Measurements from ENCODE around the gene CKMT1A.

CKMT1A gene

DNA sequence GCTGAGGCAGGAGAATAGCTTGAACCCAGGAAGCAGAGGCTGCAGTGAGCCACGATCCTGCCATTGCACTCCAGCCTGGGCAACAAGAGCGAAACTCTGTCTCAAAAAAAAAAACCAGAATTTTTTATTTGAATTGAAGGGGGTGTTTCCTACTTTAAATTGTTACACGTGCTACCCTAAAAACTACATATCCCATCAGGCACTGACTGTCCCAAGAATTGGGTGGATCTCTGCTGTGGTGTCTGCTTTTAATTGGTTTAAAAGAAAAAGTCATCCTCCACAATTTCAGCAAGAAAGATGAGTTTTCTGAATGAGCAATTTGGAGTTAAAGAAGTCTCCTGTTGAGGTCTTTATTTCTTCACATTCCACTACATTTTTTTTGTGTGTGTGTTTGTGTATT lies 54.7 kb downstream of the CKMT1A start:
- TF ChIP-seq CTBP1 (IDR thresholded peaks at IDR 0.05; ENCODE audit: borderline replicate concordance): no peak
- no peak for TF ChIP-seq ZNF384 (IDR thresholded peaks at IDR 0.05)
- no peak for TF ChIP-seq HDGF (IDR thresholded peaks at IDR 0.05; ENCODE audit: borderline replicate concordance)
- TF ChIP-seq TARDBP (IDR thresholded peaks at IDR 0.05): no peak
- TF ChIP-seq L3MBTL2 (conservative IDR thresholded peaks at IDR 0.05): no peak
- TF ChIP-seq FOXA1 (IDR thresholded peaks at IDR 0.05): no peak
- no peak for TF ChIP-seq FOXM1 (IDR thresholded peaks at IDR 0.05; ENCODE audit: borderline replicate concordance)
- TF ChIP-seq BHLHE40 (IDR thresholded peaks at IDR 0.05; ENCODE audit: borderline replicate concordance): no peak
- TF ChIP-seq, protein P1, sequence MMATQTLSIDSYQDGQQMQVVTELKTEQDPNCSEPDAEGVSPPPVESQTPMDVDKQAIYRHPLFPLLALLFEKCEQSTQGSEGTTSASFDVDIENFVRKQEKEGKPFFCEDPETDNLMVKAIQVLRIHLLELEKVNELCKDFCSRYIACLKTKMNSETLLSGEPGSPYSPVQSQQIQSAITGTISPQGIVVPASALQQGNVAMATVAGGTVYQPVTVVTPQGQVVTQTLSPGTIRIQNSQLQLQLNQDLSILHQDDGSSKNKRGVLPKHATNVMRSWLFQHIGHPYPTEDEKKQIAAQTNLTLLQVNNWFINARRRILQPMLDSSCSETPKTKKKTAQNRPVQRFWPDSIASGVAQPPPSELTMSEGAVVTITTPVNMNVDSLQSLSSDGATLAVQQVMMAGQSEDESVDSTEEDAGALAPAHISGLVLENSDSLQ (IDR thresholded peaks at IDR 0.05): no peak
- no peak for TF ChIP-seq ARNT (IDR thresholded peaks at IDR 0.05)
- no peak for TF ChIP-seq ELF4 (IDR thresholded peaks at IDR 0.05)
- no peak for TF ChIP-seq SP1 (IDR thresholded peaks at IDR 0.05)
- POLR2A ChIA-PET: no interaction called here
- CTCF ChIA-PET: no interaction called here
- DNase-seq (ENCODE audit: extremely low spot score): no peak
